Amniotic epithelial cell (primary cell): ENCODE data around the gene PIGK.
A peak's percentile ranks its signal among the peaks of the same experiment; 100 is the strongest.
"Not testable (repeated sequence)": the region's sequence is repeated elsewhere in the genome, so short reads cannot be mapped to it uniquely, and the experiment has no call there.

Experiments used
- DNase-seq: peaks from one replicate; pipeline ENCODE4 v3.0.0-alpha.2; 2010; ENCODE audit warnings: low read depth

Gene PIGK

GRCh38 chr1:77193951-77194350 lies 25.3 kb downstream of the PIGK start:
- DNase-seq, result peak; percentile 3

GRCh38 chr1:77188770-77189169 lies 30.5 kb downstream of the PIGK start:
- no peak for DNase-seq

GRCh38 chr1:77186907-77187306 lies 32.3 kb downstream of the PIGK start:
- not testable (repeated sequence) for DNase-seq

GRCh38 chr1:77182083-77182482 lies 37.1 kb downstream of the PIGK start:
- no peak for DNase-seq

- no peak for DNase-seq
Measured at GRCh38 chr1:77179632-77180031, 39.6 kb downstream of the PIGK start.

GRCh38 chr1:77175230-77175844 lies 43.9 kb downstream of the PIGK start:
- DNase-seq, result peak; percentile 12

GRCh38 chr1:77170687-77171086 lies 48.5 kb downstream of the PIGK start:
- no peak for DNase-seq

- no peak for DNase-seq
Measured at GRCh38 chr1:77168358-77168757, 50.9 kb downstream of the PIGK start.

GRCh38 chr1:77164434-77164944 lies 54.7 kb downstream of the PIGK start:
- no peak for DNase-seq

GRCh38 chr1:77159706-77160105 lies 59.5 kb downstream of the PIGK start:
- DNase-seq, result not testable (repeated sequence)

- DNase-seq, result no peak
Measured at GRCh38 chr1:77156214-77156613, 63.0 kb downstream of the PIGK start.

GRCh38 chr1:77146270-77146669 lies 73.0 kb downstream of the PIGK start:
- no peak for DNase-seq

GRCh38 chr1:77143529-77144121 lies 75.6 kb downstream of the PIGK start:
- DNase-seq, result peak; percentile 9

- no peak for DNase-seq
Measured at GRCh38 chr1:77139389-77139788, 79.8 kb downstream of the PIGK start.

- DNase-seq, result no peak
Measured at GRCh38 chr1:77134359-77134758, 84.9 kb downstream of the PIGK start.

GRCh38 chr1:77133731-77134358 lies 85.4 kb downstream of the PIGK start:
- DNase-seq, result no peak

- DNase-seq, result peak; percentile 78
Measured at GRCh38 chr1:77126307-77126706, 92.9 kb downstream of the PIGK start.

GRCh38 chr1:77121503-77121902 lies 97.7 kb downstream of the PIGK start:
- no peak for DNase-seq

GRCh38 chr1:77120950-77121349 lies 98.3 kb downstream of the PIGK start:
- DNase-seq, result no peak

- DNase-seq, result no peak
Measured at GRCh38 chr1:77118712-77119111, 100.5 kb downstream of the PIGK start.

- DNase-seq, result no peak
Measured at GRCh38 chr1:77104672-77105071, 114.6 kb downstream of the PIGK start.

GRCh38 chr1:77103486-77103885 lies 115.7 kb downstream of the PIGK start:
- no peak for DNase-seq

GRCh38 chr1:77100875-77101274 lies 118.4 kb downstream of the PIGK start:
- DNase-seq, result peak; percentile 3
